Peyer's patch (tissue), 4 donors: ENCODE measurements around the gene MAPKBP1. TPM values are rescaled to one million over a fixed set of nuclear protein-coding genes. Genes with fewer than 3 reads are reported as not detected.

Experiments
- DNase-seq, 3 donors: peaks; one replicate each; pipeline ENCODE4 v3.0.0-alpha.2; 2017 to 2019
- H3K27ac ChIP-seq, 4 donors: fragments of 200-600 bp; sonication (generic); one replicate each; pipeline ENCODE4 v1.5.1; 2016 to 2019
- H3K27me3 ChIP-seq, 2 donors: fragments of 200-600 bp; sonication (generic); one replicate each; pipeline ENCODE4 v1.5.1; 2019
- H3K36me3 ChIP-seq, 3 donors: fragments of 200-600 bp; sonication (generic); one replicate each; pipeline ENCODE4 v1.5.1; 2016 to 2019
- H3K4me1 ChIP-seq, 4 donors: fragments of 200-600 bp; sonication (generic); one replicate each; pipeline ENCODE4 v1.5.1; 2016 to 2019
- H3K4me3 ChIP-seq, 4 donors: fragments of 200-600 bp; sonication (generic); 1 replicate in 3 of 4; 2 replicates in 1 of 4; pipeline ENCODE4 v1.5.1; 2016 to 2019; ENCODE audit warnings: mild to moderate bottlenecking in 1 of 4
- H3K9me3 ChIP-seq, 4 donors: fragments of 200-600 bp; sonication (generic); one replicate each; pipeline ENCODE4 v1.5.1; 2016 to 2019; ENCODE audit warnings: mild to moderate bottlenecking in 1 of 4
- POLR2A ChIP-seq, 2 donors: fragments of 450-650 bp; IDR thresholded peaks; one replicate each; pipeline ENCODE4 v1.5.1; 2017; ENCODE audit warnings: antibody characterized with exemption in 2 of 2, mild to moderate bottlenecking in 2 of 2, moderate library complexity in 2 of 2
- total RNA-seq, 4 donors: library from RNA; depleted of rRNA; stranded (reverse); fragments of >200 nt; gene quantifications; one replicate each; pipeline ENCODE4 v1.1.0, GENCODE V29; 2016
- TF ChIP-seq, protein P1 (sequence below), 6 experiments: fragments of 450-650 bp in 4 of 6; fragments of 200-600 bp in 2 of 6; sonication (generic) in 1 of 6; IDR thresholded peaks; one replicate each; pipeline ENCODE4 v1.5.1; 2017 to 2019; ENCODE audit warnings: antibody characterized with exemption in 6 of 6, mild to moderate bottlenecking in 3 of 6, moderate library complexity in 1 of 6

Gene MAPKBP1
- total RNA-seq, 4 donors from 2014 or later = 29.7 to 69.8 (median 48.7) TPM

- no peak overlapping the region for H3K4me3 ChIP-seq
- no peaks in the 10 kb centered on the region for H3K4me1 ChIP-seq
- no peak for DNase-seq
- H3K36me3 ChIP-seq = peaks cover 0 to 78% (median 0%) of the 10 kb centered on the region in 3 donors
- H3K9me3 ChIP-seq = no peaks in the 10 kb centered on the region
- no peak overlapping the region for H3K27ac ChIP-seq
- TF ChIP-seq, protein P1, sequence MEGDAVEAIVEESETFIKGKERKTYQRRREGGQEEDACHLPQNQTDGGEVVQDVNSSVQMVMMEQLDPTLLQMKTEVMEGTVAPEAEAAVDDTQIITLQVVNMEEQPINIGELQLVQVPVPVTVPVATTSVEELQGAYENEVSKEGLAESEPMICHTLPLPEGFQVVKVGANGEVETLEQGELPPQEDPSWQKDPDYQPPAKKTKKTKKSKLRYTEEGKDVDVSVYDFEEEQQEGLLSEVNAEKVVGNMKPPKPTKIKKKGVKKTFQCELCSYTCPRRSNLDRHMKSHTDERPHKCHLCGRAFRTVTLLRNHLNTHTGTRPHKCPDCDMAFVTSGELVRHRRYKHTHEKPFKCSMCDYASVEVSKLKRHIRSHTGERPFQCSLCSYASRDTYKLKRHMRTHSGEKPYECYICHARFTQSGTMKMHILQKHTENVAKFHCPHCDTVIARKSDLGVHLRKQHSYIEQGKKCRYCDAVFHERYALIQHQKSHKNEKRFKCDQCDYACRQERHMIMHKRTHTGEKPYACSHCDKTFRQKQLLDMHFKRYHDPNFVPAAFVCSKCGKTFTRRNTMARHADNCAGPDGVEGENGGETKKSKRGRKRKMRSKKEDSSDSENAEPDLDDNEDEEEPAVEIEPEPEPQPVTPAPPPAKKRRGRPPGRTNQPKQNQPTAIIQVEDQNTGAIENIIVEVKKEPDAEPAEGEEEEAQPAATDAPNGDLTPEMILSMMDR (IDR thresholded peaks at IDR 0.05) = no peak
- no peak for TF ChIP-seq POLR2A (IDR thresholded peaks at IDR 0.05)
- no peaks in the 10 kb centered on the region for H3K27me3 ChIP-seq
These were observed 47.5 kb downstream of the MAPKBP1 start for GRCh38 chr15:41821831-41822230.

DNA sequence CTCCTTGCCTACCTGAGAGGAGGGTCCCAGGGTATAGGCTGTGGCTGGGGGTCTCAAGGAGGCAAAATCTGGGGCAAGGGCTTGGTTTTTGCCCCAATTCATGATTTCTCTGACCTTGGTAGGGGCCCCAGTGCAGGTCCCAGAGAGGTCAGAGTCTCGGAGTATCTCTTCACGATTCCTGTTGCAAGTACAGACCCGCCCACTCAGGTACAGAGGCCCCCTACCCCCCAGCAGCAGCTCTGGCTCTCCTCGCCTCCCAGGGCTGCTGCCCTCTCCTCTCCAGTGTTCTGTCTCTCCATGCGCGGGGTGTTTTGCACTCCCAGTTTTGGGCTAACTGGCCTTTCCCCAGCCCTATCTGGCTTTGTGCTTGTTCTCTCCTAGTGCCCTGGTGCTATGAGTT lies 48.2 kb downstream of the MAPKBP1 start:
- Histone ChIP-seq H3K4me3 (no peak overlapping the region), H3K27ac (no peak overlapping the region)

DNA sequence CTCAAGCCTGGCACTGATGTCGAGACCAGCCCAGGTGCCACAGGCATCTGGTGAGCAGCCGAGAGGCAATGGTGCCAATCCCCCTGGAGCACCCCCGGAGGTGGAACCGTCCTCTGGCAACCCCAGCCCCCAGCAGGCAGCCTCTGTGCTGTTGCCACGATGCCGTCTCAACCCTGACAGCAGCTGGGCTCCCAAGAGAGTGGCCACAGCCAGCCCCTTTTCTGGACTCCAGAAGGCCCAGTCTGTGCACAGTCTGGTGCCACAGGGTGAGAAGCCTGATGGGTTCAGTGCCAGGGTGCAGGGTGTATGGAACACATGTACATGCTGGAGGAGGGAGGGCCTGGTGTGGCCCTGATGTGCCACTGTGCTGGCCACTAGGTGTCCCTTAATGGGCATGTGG lies 48.7 kb downstream of the MAPKBP1 start:
- H3K9me3 ChIP-seq = no peaks in the 10 kb centered on the region
- no peaks in the 10 kb centered on the region for H3K27me3 ChIP-seq
- no peak overlapping the region for H3K27ac ChIP-seq
- H3K36me3 ChIP-seq = peaks cover 0 to 67% (median 0%) of the 10 kb centered on the region in 3 donors
- no peak for DNase-seq
- H3K4me1 ChIP-seq = peaks cover 0 to 4% (median 2%) of the 10 kb centered on the region in 4 donors
- no peak for TF ChIP-seq POLR2A (IDR thresholded peaks at IDR 0.05)
- TF ChIP-seq, protein P1 (IDR thresholded peaks at IDR 0.05) = no peak
- H3K4me3 ChIP-seq = no peak overlapping the region

More for the DNA sequence above, 48.2 kb downstream of the MAPKBP1 start:
- peaks cover 0 to 3% (median 1%) of the 10 kb centered on the region in 4 donors for H3K4me1 ChIP-seq
- DNase-seq = no peak
- H3K9me3 ChIP-seq = no peaks in the 10 kb centered on the region
- H3K27me3 ChIP-seq = no peaks in the 10 kb centered on the region
- H3K36me3 ChIP-seq = peaks cover 0 to 72% (median 0%) of the 10 kb centered on the region in 3 donors
- TF ChIP-seq, protein P1 (IDR thresholded peaks at IDR 0.05) = no peak
- TF ChIP-seq POLR2A (IDR thresholded peaks at IDR 0.05) = no peak

- Histone ChIP-seq H3K27ac (no peak overlapping the region), H3K4me3 (no peak overlapping the region), H3K4me1 (peaks cover 0 to 5% (median 2%) of the 10 kb centered on the region in 4 donors), H3K9me3 (no peaks in the 10 kb centered on the region), H3K27me3 (no peaks in the 10 kb centered on the region), H3K36me3 (peaks cover 0 to 62% (median 0%) of the 10 kb centered on the region in 3 donors)
- no peak for TF ChIP-seq POLR2A (IDR thresholded peaks at IDR 0.05)
- TF ChIP-seq, protein P1 (IDR thresholded peaks at IDR 0.05) = no peak
- DNase-seq = no peak
These were observed 49.2 kb downstream of the MAPKBP1 start for GRCh38 chr15:41823502-41823901.

- no peak for TF ChIP-seq POLR2A (IDR thresholded peaks at IDR 0.05)
- TF ChIP-seq, protein P1 (IDR thresholded peaks at IDR 0.05) = no peak
- no peak overlapping the region for H3K27ac ChIP-seq
- H3K36me3 ChIP-seq = peaks cover 0 to 55% (median 0%) of the 10 kb centered on the region in 3 donors
- DNase-seq = no peak
- no peaks in the 10 kb centered on the region for H3K27me3 ChIP-seq
- no peak overlapping the region for H3K4me3 ChIP-seq
- no peaks in the 10 kb centered on the region for H3K9me3 ChIP-seq
- H3K4me1 ChIP-seq = peaks cover 5 to 12% (median 6%) of the 10 kb centered on the region in 4 donors
These were observed 49.9 kb downstream of the MAPKBP1 start for GRCh38 chr15:41824062-41824745.
